SU-DHL-6 (cell line): Measurements from ENCODE around the gene SLC25A1.
"Not testable (repeated sequence)": the region's sequence is repeated elsewhere in the genome, so short reads cannot be mapped to it uniquely, and the experiment has no call there.

ENCODE experiments used
- CTCF ChIP-seq: fragments of 200-600 bp; sonication (generic); IDR thresholded peaks from one replicate; pipeline ENCODE4 v1.5.1; 2017; ENCODE audit warnings: antibody characterized with exemption, mild to moderate bottlenecking, low read length, moderate library complexity; ENCODE audit not compliant: insufficient read depth, poor library complexity, severe bottlenecking
- EZH2phosphoT487 ChIP-seq: fragments of 200-600 bp; sonication (generic), shearing (Covaris generic); conservative IDR thresholded peaks from 2 replicates; pipeline ENCODE4 v1.6.1; 2018; ENCODE audit warnings: mild to moderate bottlenecking, antibody characterized with exemption, low read length, moderate library complexity, mixed read lengths

DNA sequence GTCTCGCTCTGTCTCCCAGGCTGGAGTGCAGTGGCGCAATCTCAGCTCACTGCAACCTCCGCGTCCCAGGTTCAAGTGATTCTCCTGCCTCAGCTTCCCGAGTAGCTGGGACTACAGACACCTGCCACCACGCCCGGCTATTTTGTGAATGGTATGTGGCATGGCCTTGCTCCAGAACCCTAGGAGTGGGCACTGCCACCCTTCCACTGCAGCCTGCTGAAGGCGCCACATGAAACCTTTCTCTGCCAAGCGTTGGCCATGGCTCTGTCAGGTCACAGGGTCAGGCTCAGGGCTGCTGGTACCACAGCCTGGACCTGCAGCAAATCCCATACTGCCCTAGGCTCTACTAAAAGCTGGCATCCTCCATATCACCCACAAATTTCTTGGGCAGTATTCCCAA is 22.4 kb downstream of the SLC25A1 start:
- TF ChIP-seq EZH2phosphoT487, CTCF: not testable (repeated sequence)
